GM18520 (cell line): ENCODE measurements around the gene TOB2.
A peak's percentile ranks its signal among the peaks of the same experiment; 100 is the strongest.
"Not testable (repeated sequence)": the region's sequence is repeated elsewhere in the genome, so short reads cannot be mapped to it uniquely, and the experiment has no call there.

ENCODE experiments used
- ATAC-seq: cut with Tn5 transposase; IDR thresholded peaks from one replicate; pipeline ENCODE4 v1.9.1; 2021; ENCODE audit not compliant: unreplicated experiment

Gene TOB2

GRCh38 chr22:41468381-41469217 lies 22.0 kb upstream of the TOB2 start, which contains the start of the genes ACO2 and PHF5A:
TSS of gene ACO2 (plus strand) at chr22:41469117. CDS start at chr22:41469147, 30 bp downstream.
TSS of gene PHF5A (minus strand) at chr22:41468692. CDS start at chr22:41468653, 39 bp downstream.
- ATAC-seq = peak; percentile 72

- ATAC-seq = no peak
Measured at GRCh38 chr22:41461901-41462300, 15.3 kb upstream of the TOB2 start.

- not testable (repeated sequence) for ATAC-seq
Measured at GRCh38 chr22:41460071-41460470, 13.5 kb upstream of the TOB2 start.

GRCh38 chr22:41459431-41459830 lies 12.8 kb upstream of the TOB2 start:
- no peak for ATAC-seq

GRCh38 chr22:41458161-41458728 lies 11.6 kb upstream of the TOB2 start:
- ATAC-seq = no peak

- ATAC-seq = peak; percentile 37
Measured at GRCh38 chr22:41448189-41448808, 1.7 kb upstream of the TOB2 start.

GRCh38 chr22:41447435-41448188 lies 1.0 kb upstream of the TOB2 start:
- ATAC-seq = no peak

GRCh38 chr22:41446057-41446501 lies 522 bp downstream of the TOB2 start:
- ATAC-seq = no peak

GRCh38 chr22:41445129-41446056 lies 1.2 kb downstream of the TOB2 start:
- ATAC-seq = no peak

GRCh38 chr22:41444360-41445128 lies 2.1 kb downstream of the TOB2 start:
- peak; percentile 38 for ATAC-seq

GRCh38 chr22:41442240-41442792 lies 4.3 kb downstream of the TOB2 start:
- no peak for ATAC-seq

- ATAC-seq = not testable (repeated sequence)
Measured at GRCh38 chr22:41440511-41440910, 6.1 kb downstream of the TOB2 start.

GRCh38 chr22:41437198-41437597 lies 9.4 kb downstream of the TOB2 start:
- no peak for ATAC-seq

- no peak for ATAC-seq
Measured at GRCh38 chr22:41436322-41437113, 10.1 kb downstream of the TOB2 start.

GRCh38 chr22:41435560-41435959 lies 11.0 kb downstream of the TOB2 start:
- ATAC-seq = no peak

- not testable (repeated sequence) for ATAC-seq
Measured at GRCh38 chr22:41434361-41435003, 12.1 kb downstream of the TOB2 start.

- ATAC-seq = not testable (repeated sequence)
Measured at GRCh38 chr22:41433480-41433879, 13.1 kb downstream of the TOB2 start.

- ATAC-seq = no peak
Measured at GRCh38 chr22:41431656-41432055, 14.9 kb downstream of the TOB2 start.
